PC-9 (cell line): ENCODE data around the gene SSR1. TPM values are rescaled to one million over a fixed set of nuclear protein-coding genes. Genes with fewer than 3 reads are reported as not detected.

Source experiments
- BruUV-seq: library from RNA; stranded (reverse); fragments of 400-500 nt; replicated peaks from 2 replicates; lab custom pipeline; 2021; lab: Mats Ljungman, UMichigan
- CTCF ChIA-PET: fragments of 300-600 bp; sonication (Branson Sonifier 250); formaldehyde crosslinking; loops from one replicate; lab custom pipeline; 2022; ENCODE audit warnings: antibody characterized with exemption; lab: Charles Lee
- POLR2A ChIA-PET: fragments of 300-600 bp; sonication (Branson Sonifier 250); formaldehyde crosslinking; loops from one replicate; lab custom pipeline; 2022; ENCODE audit warnings: antibody characterized with exemption; ENCODE audit not compliant: unreplicated experiment; lab: Charles Lee
- DNase-seq, 2 experiments: peaks; one replicate each; pipeline versions ENCODE4 v3.0.0 to v3.0.0-alpha.2; 2015 to 2022; ENCODE audit warnings: mixed read lengths in 1 of 2
- H2AFZ ChIP-seq: fragments of 200-600 bp; sonication (generic); 2 replicates; pipeline ENCODE4 v1.8.1; 2017; ENCODE audit warnings: antibody characterized with exemption
- H3F3A ChIP-seq: fragments of 200-600 bp; sonication (generic); 2 replicates; pipeline ENCODE4 v1.8.1; 2017; ENCODE audit warnings: antibody characterized with exemption, mild to moderate bottlenecking, low read depth; ENCODE audit not compliant: insufficient read depth
- H3K27ac ChIP-seq: fragments of 200-600 bp; sonication (generic); 2 replicates; pipeline ENCODE4 v1.6.1; 2016; ENCODE audit warnings: mixed run types
- H3K27me3 ChIP-seq: fragments of 200-600 bp; sonication (generic); 2 replicates; pipeline ENCODE4 v1.6.1; 2016; ENCODE audit warnings: low read depth, mixed run types; ENCODE audit not compliant: insufficient read depth
- H3K36me3 ChIP-seq: fragments of 200-600 bp; sonication (generic); 2 replicates; pipeline ENCODE4 v1.6.1; 2016; ENCODE audit warnings: low read depth, mixed run types
- H3K4me1 ChIP-seq: fragments of 200-600 bp; sonication (generic); replicated peaks from 2 replicates; pipeline ENCODE4 v1.6.1; 2016; ENCODE audit warnings: mixed run types; ENCODE audit not compliant: insufficient read depth
- H3K4me2 ChIP-seq: fragments of 200-600 bp; sonication (generic); 2 replicates; pipeline ENCODE4 v1.6.1; 2017; ENCODE audit warnings: mixed run types
- H3K4me3 ChIP-seq: fragments of 200-600 bp; sonication (generic); 2 replicates; pipeline ENCODE4 v1.6.1; 2016; ENCODE audit warnings: mixed run types
- H3K79me2 ChIP-seq: fragments of 200-600 bp; sonication (generic); 2 replicates; pipeline ENCODE4 v1.6.1; 2017; ENCODE audit warnings: low read depth, mixed run types
- H3K9me2 ChIP-seq: fragments of 200-600 bp; sonication (generic); 2 replicates; pipeline ENCODE4 v1.8.1; 2017; ENCODE audit warnings: mild to moderate bottlenecking; ENCODE audit not compliant: insufficient read depth
- H3K9me3 ChIP-seq: fragments of 200-600 bp; sonication (generic); 2 replicates; pipeline ENCODE4 v1.8.1; 2016; ENCODE audit warnings: low read depth; ENCODE audit not compliant: insufficient read depth
- H4K20me1 ChIP-seq: fragments of 200-600 bp; sonication (generic); 2 replicates; pipeline ENCODE4 v1.8.1; 2017; ENCODE audit not compliant: insufficient read depth
- EZH2 ChIP-seq: fragments of 200-600 bp; sonication (generic); IDR thresholded peaks from 2 replicates; pipeline ENCODE4 v1.8.0; 2017; ENCODE audit warnings: antibody characterized with exemption, low read depth
- intact Hi-C: fragments of 100-400 bp; cut with micrococcal nuclease; formaldehyde crosslinking; loops from one replicate; pipeline ENCODE4 v1.10.0; 2022; ENCODE audit not compliant: unreplicated experiment
- total RNA-seq: library from RNA; stranded (reverse); gene quantifications from 2 replicates; pipeline ENCODE4 v1.2.3, GENCODE V29; 2021
- TF ChIP-seq, protein P1 (sequence below): fragments of 200-600 bp; sonication (generic); conservative IDR thresholded peaks from 2 replicates; pipeline ENCODE4 v1.6.1; 2017; ENCODE audit warnings: mixed run types, antibody characterized with exemption, mild to moderate bottlenecking, moderate library complexity

The SSR1 gene
- total RNA-seq, 1 experiment from 2014 or later, result 118 TPM

DNA sequence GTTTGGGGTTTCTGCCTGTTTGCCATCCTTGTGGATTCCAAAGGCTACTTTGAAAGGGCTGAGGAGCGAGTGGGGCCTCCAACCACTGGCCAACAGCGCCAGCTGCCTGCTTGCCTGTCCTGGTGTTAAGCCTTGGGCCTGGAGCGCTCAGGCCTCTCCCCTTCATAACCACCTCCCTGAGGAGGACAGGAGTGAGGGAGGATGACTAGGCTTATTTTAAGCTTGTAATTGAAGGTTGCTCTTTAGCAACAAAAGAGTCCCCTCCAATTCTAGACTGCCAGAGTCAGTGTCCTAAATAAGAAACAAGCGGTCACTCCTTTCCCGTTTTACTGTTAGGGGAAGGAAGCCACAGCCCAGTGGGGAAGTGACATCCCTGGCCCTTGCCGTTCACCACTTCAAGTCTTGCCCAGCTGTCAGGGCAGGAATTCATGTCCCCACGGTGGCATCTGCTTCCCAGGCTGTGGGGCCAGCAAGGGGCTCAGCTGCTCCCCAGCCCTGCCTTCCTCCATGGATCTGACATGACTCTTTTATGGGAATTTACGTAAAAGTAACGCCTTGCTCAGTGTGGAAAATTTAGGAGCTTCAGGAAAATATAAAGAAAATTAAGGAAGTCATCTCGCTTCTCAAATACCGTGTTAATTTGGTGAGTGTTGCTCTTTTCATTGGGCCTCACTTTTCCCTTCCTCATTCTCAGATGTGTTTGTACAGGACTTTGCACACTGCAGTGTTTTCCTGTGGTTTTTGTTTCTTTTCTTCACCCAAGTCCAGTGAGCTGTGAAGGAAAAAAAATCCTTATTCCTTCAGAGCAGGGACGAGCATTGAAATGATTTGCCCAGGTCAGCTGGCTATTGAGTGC, 57.8 kb downstream of the SSR1 start:
- no peak overlapping the region for H3K27ac ChIP-seq
- no peaks in the 10 kb centered on the region for H3F3A ChIP-seq
- ChIA-PET CTCF (interaction anchor here (0.5 to 0.6 kb wide), 2 partner anchors 436 to 579 kb away, joined by 5 to 6 read pairs; no protein-coding TSS in a partner anchor), POLR2A (no interaction called here)
- TF ChIP-seq, protein P1, sequence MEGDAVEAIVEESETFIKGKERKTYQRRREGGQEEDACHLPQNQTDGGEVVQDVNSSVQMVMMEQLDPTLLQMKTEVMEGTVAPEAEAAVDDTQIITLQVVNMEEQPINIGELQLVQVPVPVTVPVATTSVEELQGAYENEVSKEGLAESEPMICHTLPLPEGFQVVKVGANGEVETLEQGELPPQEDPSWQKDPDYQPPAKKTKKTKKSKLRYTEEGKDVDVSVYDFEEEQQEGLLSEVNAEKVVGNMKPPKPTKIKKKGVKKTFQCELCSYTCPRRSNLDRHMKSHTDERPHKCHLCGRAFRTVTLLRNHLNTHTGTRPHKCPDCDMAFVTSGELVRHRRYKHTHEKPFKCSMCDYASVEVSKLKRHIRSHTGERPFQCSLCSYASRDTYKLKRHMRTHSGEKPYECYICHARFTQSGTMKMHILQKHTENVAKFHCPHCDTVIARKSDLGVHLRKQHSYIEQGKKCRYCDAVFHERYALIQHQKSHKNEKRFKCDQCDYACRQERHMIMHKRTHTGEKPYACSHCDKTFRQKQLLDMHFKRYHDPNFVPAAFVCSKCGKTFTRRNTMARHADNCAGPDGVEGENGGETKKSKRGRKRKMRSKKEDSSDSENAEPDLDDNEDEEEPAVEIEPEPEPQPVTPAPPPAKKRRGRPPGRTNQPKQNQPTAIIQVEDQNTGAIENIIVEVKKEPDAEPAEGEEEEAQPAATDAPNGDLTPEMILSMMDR, result no peak
- no peak for TF ChIP-seq EZH2
- no peaks in the 10 kb centered on the region for H3K36me3 ChIP-seq
- no peaks in the 10 kb centered on the region for H3K27me3 ChIP-seq
- H3K79me2 ChIP-seq, result no peaks in the 10 kb centered on the region
- no peak overlapping the region for H3K4me3 ChIP-seq
- no peaks in the 10 kb centered on the region; the same call in 1 of the 2 replicates for H4K20me1 ChIP-seq
- no peak for DNase-seq
- BruUV-seq, result no TSS peak
- no peaks in the 10 kb centered on the region for H3K9me2 ChIP-seq
- peaks cover under 1% of the 10 kb centered on the region; the same call in 1 of the 2 replicates for H3K4me1 ChIP-seq
- H3K9me3 ChIP-seq, result no peaks in the 10 kb centered on the region
- no peak overlapping the region for H2AFZ ChIP-seq
- intact Hi-C loops, result no loop called here
- H3K4me2 ChIP-seq, result no peak overlapping the region

GRCh38 chr6:7252390-7252789, 60.6 kb downstream of the SSR1 start:
- H3K4me1 ChIP-seq, result no peaks in the 10 kb centered on the region
- H2AFZ ChIP-seq, result no peak overlapping the region
- DNase-seq, result no peak
- no peak for TF ChIP-seq EZH2
- TF ChIP-seq, protein P1, result no peak
- H3K27ac ChIP-seq, result no peak overlapping the region
- H3K9me3 ChIP-seq, result no peaks in the 10 kb centered on the region
- no peaks in the 10 kb centered on the region for H3K36me3 ChIP-seq
- no peaks in the 10 kb centered on the region for H3F3A ChIP-seq
- H3K9me2 ChIP-seq, result no peaks in the 10 kb centered on the region
- no TSS peak for BruUV-seq
- H3K4me2 ChIP-seq, result no peak overlapping the region
- POLR2A ChIA-PET, result no interaction called here
- H3K27me3 ChIP-seq, result no peaks in the 10 kb centered on the region
- no peaks in the 10 kb centered on the region; the same call in 1 of the 2 replicates for H4K20me1 ChIP-seq
- no peaks in the 10 kb centered on the region for H3K79me2 ChIP-seq
- CTCF ChIA-PET, result interaction anchor here (0.6 kb wide), 1 partner anchor 556 kb away, joined by 4 read pairs; no protein-coding TSS in a partner anchor
- intact Hi-C loops, result no loop called here
- H3K4me3 ChIP-seq, result no peak overlapping the region

- H3K9me2 ChIP-seq, result no peaks in the 10 kb centered on the region
- no peak overlapping the region for H3K27ac ChIP-seq
- no peak for DNase-seq
- no peaks in the 10 kb centered on the region for H3K4me1 ChIP-seq
- no peaks in the 10 kb centered on the region for H3F3A ChIP-seq
- H3K9me3 ChIP-seq, result no peaks in the 10 kb centered on the region
- no peaks in the 10 kb centered on the region for H3K27me3 ChIP-seq
- no peak overlapping the region for H2AFZ ChIP-seq
- TF ChIP-seq, protein P1, result no peak
- TF ChIP-seq EZH2, result no peak
- no peaks in the 10 kb centered on the region for H3K79me2 ChIP-seq
- no peak overlapping the region for H3K4me3 ChIP-seq
- POLR2A ChIA-PET, result no interaction called here
- CTCF ChIA-PET, result interaction anchor here (0.6 kb wide), 1 partner anchor 555 kb away, joined by 4 read pairs; no protein-coding TSS in a partner anchor
- no peaks in the 10 kb centered on the region for H3K36me3 ChIP-seq
- H3K4me2 ChIP-seq, result no peak overlapping the region
- intact Hi-C loops, result no loop called here
- BruUV-seq, result no TSS peak
- no peaks in the 10 kb centered on the region; the same call in 1 of the 2 replicates for H4K20me1 ChIP-seq
Observed at GRCh38 chr6:7251646-7252260, 61.2 kb downstream of the SSR1 start.
